Spleen (tissue), 11 donors: ENCODE data around the gene SMAD2. TPM values are rescaled to one million over a fixed set of nuclear protein-coding genes. Genes with fewer than 3 reads are reported as not detected.

Source experiments
- DNase-seq: peaks from one replicate; pipeline ENCODE4 v3.0.0-alpha.2; 2020
- H3K27ac ChIP-seq, 8 donors: fragments of 200-600 bp; sonication (generic) in 7 of 8; 1 replicate in 4 of 8; 2 replicates in 4 of 8; pipeline versions ENCODE4 v1.5.0 to v1.8.0; 2016 to 2021; ENCODE audit warnings: inconsistent platforms in 4 of 8, mild to moderate bottlenecking in 4 of 8, moderate library complexity in 1 of 8
- H3K27me3 ChIP-seq, 7 donors: fragments of 200-600 bp; sonication (generic) in 6 of 7; replicated peaks in 1 of 7; 1 replicate in 4 of 7; 2 replicates in 3 of 7; pipeline versions ENCODE4 v1.5.0 to v1.8.0; 2016 to 2021; ENCODE audit warnings: inconsistent platforms in 3 of 7, mild to moderate bottlenecking in 1 of 7
- H3K36me3 ChIP-seq, 6 donors: fragments of 200-600 bp; sonication (generic) in 5 of 6; 1 replicate in 4 of 6; 2 replicates in 2 of 6; pipeline versions ENCODE4 v1.5.0 to v1.8.0; 2016 to 2021; ENCODE audit warnings: inconsistent platforms in 2 of 6
- H3K4me1 ChIP-seq, 6 donors: fragments of 200-600 bp; sonication (generic) in 5 of 6; 1 replicate in 3 of 6; 2 replicates in 3 of 6; pipeline versions ENCODE4 v1.5.0 to v1.8.0; 2016 to 2021; ENCODE audit warnings: inconsistent platforms in 3 of 6
- H3K4me3 ChIP-seq, 8 donors: fragments of 200-600 bp; sonication (generic) in 7 of 8; 1 replicate in 4 of 8; 2 replicates in 4 of 8; pipeline versions ENCODE4 v1.5.0 to v1.8.0; 2016 to 2021; ENCODE audit warnings: inconsistent platforms in 4 of 8, mild to moderate bottlenecking in 4 of 8, moderate library complexity in 2 of 8
- H3K9me3 ChIP-seq, 8 donors: fragments of 200-600 bp; sonication (generic) in 7 of 8; 1 replicate in 4 of 8; 2 replicates in 4 of 8; pipeline versions ENCODE4 v1.5.0 to v1.8.0; 2016 to 2021; ENCODE audit warnings: inconsistent platforms in 4 of 8
- POLR2A ChIP-seq, 3 donors: fragments of 450-650 bp; IDR thresholded peaks; one replicate each; pipeline ENCODE4 v1.5.1; 2017; ENCODE audit warnings: antibody characterized with exemption in 3 of 3, mild to moderate bottlenecking in 1 of 3
- POLR2AphosphoS5 ChIP-seq, 3 donors: sonication (generic); formaldehyde crosslinking; IDR thresholded peaks; one replicate each; pipeline ENCODE4 v1.5.1; 2017; ENCODE audit warnings: antibody characterized with exemption in 3 of 3
- WGBS, 5 donors: extraction: QIAGEN DNeasy Blood & Tissue Kit in 3 of 5; methylation state at CpG; one replicate each; pipeline versions ENCODE4 v1.1.5 to v1.1.7; 2013 to 2018; 5-methylcytosine and 5-hydroxymethylcytosine counted together
- intact Hi-C: fragments of 100-400 bp; cut with DNase I; formaldehyde crosslinking; loops from one replicate; pipeline ENCODE4 v1.15.0; 2023; ENCODE audit warnings: low total_unique reads
- polyA plus RNA-seq, 3 donors: library from polyadenylated mRNA; stranded (reverse); fragments of 200-250 nt; gene quantifications; one replicate each; pipeline ENCODE4 v1.2.1, GENCODE V29; 2013
- total RNA-seq, 7 donors: library from RNA; depleted of rRNA in 3 of 7; stranded (reverse); fragments of >200 nt in 3 of 7; fragmentation: NEBNext Ultra II Directional in 4 of 7; extraction: Animal tissue kit (Norgen Biotek cat#: 25700) in 4 of 7; gene quantifications; one replicate each; pipeline versions ENCODE4 v1.1.0 to v1.2.1, GENCODE V29; 2016 to 2021
- TF ChIP-seq, protein P1 (sequence below), 11 experiments: fragments of 200-600 bp in 7 of 11; fragments of 450-650 bp in 4 of 11; sonication (generic) in 4 of 11; IDR thresholded peaks in 8 of 11; conservative IDR thresholded peaks in 3 of 11; 1 replicate in 7 of 11; 2 replicates in 4 of 11; pipeline versions ENCODE4 v1.4.0 to v1.8.0; 2016 to 2021; ENCODE audit warnings: antibody characterized with exemption in 11 of 11, inconsistent platforms in 4 of 11, mild to moderate bottlenecking in 1 of 11
- donor health status: healthy with polysubstance abuse.
- donor health status: DM: no; HTN: no; CAD: no; lungs with moderate emphysema.
- donor health status: DM: no; HTN: no; CAD: no.
- donor health status: Bipolar disorder and iron deficiency.
- donor health status: healthy.
- donor health status: DM: no; HTN: no; CAD: no.
- donor health status: DM: yes; HTN: yes; CAD: no.

The SMAD2 gene
- total and polyA plus RNA-seq, 10 donors, result 13.2 to 162 (median 94.0) TPM

DNA sequence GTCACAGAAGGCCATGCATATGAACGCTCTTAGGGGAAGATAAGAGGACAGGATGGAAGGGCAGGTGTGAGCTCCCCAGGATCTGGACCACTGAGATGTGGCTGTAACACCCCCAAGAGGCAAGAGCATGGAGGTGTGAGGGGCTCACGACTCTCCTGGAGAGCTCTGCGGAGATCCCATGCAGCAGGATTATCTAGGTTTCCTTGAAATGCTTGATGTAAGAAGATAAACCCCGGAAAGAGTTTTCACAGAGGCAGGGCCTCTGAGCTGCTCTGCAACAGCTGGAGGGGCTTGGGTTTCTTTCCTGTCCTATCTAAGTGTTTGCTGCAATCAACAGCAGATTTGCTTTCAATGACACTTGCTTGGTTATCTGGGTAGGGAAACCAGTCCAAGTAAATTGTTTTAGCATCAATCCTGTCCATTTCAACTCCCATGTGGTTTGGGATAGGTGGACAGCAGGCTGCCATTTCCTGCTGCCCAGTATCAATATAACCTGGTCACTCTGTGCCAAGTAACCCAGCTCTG lies 138.9 kb downstream of the SMAD2 start:
- intact Hi-C loops, result no loop called here
- DNase-seq, result no peak

DNA sequence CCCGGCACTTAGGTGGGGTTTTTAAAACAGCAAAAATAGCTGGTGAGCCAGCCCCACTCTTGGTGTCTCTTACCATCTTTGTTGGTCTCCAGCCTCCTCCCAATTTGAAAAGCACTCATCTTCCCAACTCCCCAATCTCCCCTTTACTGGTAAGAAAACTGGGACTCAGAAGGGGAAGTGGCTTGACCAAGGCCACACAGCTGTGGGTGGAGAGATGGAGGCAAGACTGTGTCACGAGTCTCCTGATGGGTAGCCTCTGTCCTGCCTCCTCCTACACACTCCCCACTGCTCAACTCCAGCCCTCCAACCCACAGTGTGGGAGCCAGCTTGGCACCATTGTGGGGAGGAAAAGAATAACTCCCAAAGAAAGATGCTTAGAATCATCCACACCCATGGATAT lies 140.4 kb downstream of the SMAD2 start:
- 65 to 79% (median 71%) methylated on average over 2 of the region's 2 CpGs for WGBS, 5 donors
- H3K4me1 ChIP-seq, result peaks cover 0 to 5% (median 0%) of the 10 kb centered on the region in 6 donors
- DNase-seq, result no peak
- intact Hi-C loops, result no loop called here
- no peak for TF ChIP-seq POLR2AphosphoS5 (IDR thresholded peaks at IDR 0.05)
- TF ChIP-seq POLR2A (IDR thresholded peaks at IDR 0.05), result no peak
- TF ChIP-seq, protein P1, sequence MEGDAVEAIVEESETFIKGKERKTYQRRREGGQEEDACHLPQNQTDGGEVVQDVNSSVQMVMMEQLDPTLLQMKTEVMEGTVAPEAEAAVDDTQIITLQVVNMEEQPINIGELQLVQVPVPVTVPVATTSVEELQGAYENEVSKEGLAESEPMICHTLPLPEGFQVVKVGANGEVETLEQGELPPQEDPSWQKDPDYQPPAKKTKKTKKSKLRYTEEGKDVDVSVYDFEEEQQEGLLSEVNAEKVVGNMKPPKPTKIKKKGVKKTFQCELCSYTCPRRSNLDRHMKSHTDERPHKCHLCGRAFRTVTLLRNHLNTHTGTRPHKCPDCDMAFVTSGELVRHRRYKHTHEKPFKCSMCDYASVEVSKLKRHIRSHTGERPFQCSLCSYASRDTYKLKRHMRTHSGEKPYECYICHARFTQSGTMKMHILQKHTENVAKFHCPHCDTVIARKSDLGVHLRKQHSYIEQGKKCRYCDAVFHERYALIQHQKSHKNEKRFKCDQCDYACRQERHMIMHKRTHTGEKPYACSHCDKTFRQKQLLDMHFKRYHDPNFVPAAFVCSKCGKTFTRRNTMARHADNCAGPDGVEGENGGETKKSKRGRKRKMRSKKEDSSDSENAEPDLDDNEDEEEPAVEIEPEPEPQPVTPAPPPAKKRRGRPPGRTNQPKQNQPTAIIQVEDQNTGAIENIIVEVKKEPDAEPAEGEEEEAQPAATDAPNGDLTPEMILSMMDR (IDR thresholded peaks at IDR 0.05 in 8 of 11, conservative IDR thresholded peaks at IDR 0.05 in 3 of 11), result no peak
- H3K9me3 ChIP-seq, result peaks cover 0 to 23% (median 16%) of the 10 kb centered on the region in 8 donors
- H3K27ac ChIP-seq, result no peak overlapping the region
- H3K4me3 ChIP-seq, result no peak overlapping the region
- H3K27me3 ChIP-seq, result no peaks in the 10 kb centered on the region
- H3K36me3 ChIP-seq, result no peaks in the 10 kb centered on the region

More for the DNA sequence above, 138.9 kb downstream of the SMAD2 start:
- Histone ChIP-seq H3K27me3 (no peaks in the 10 kb centered on the region), H3K9me3 (peaks cover 0 to 8% (median 2%) of the 10 kb centered on the region in 8 donors), H3K27ac (no peak overlapping the region), H3K4me1 (peaks cover 0 to 12% (median 0%) of the 10 kb centered on the region in 6 donors), H3K4me3 (no peak overlapping the region), H3K36me3 (no peaks in the 10 kb centered on the region)
- TF ChIP-seq POLR2A (IDR thresholded peaks at IDR 0.05) (no peak), POLR2AphosphoS5 (IDR thresholded peaks at IDR 0.05) (no peak)
- TF ChIP-seq, protein P1 (IDR thresholded peaks at IDR 0.05 in 8 of 11, conservative IDR thresholded peaks at IDR 0.05 in 3 of 11), result no peak
- WGBS, 5 donors, result 69 to 82% (median 79%) methylated on average over 4 of the region's 4 CpGs

DNA sequence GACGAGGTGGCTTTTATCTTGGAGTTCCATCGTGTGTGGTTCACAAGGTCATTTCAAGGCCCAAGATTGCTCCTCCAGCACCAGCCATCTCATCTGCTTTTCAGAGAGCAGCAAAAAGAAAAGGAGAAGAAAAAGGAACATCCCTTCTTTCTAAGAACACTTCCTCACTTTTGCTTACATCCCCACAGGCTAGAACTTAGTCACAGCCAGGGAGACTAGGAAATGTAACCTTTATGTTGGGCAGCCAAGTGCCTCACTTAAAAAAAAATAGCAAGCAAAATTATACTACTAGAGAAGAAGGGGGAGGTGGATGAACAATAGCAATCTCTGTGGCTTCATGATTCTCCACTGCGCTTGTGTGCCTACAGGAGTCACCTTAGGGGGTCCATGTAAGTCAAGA lies 141.8 kb downstream of the SMAD2 start:
- intact Hi-C loops, result no loop called here
- H3K9me3 ChIP-seq, result peaks cover 0 to 37% (median 30%) of the 10 kb centered on the region in 8 donors
- no peak overlapping the region for H3K4me3 ChIP-seq
- no peak overlapping the region for H3K27ac ChIP-seq
- no peaks in the 10 kb centered on the region for H3K4me1 ChIP-seq
- TF ChIP-seq, protein P1 (IDR thresholded peaks at IDR 0.05 in 8 of 11, conservative IDR thresholded peaks at IDR 0.05 in 3 of 11), result no peak
- no peak for TF ChIP-seq POLR2AphosphoS5 (IDR thresholded peaks at IDR 0.05)
- no peak for TF ChIP-seq POLR2A (IDR thresholded peaks at IDR 0.05)
- H3K27me3 ChIP-seq, result no peaks in the 10 kb centered on the region
- DNase-seq, result no peak
- H3K36me3 ChIP-seq, result no peaks in the 10 kb centered on the region
- WGBS, 5 donors, result 69 to 93% (median 79%) methylated on average over 3 of the region's 3 CpGs

DNA sequence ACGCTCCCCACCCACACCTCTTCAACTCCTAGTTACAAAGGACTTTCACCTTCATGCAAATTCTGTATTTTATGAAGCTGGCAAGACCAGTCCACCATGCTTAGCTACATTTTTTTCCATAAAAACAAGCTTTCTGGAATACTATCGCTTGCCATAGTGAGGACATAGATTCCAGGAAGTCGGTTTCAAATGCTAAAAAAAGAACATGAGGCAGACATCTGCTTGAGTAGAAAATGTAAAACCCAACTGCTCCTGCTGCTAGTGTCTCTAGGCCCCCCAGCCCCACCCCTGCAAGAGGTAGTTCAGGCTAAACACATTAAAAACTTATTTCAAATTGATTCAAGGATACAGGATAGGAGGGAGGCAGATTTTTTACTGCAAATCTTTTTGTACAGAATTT lies 148.9 kb downstream of the SMAD2 start:
- Histone ChIP-seq H3K4me1 (no peaks in the 10 kb centered on the region), H3K9me3 (peaks cover 0 to 44% (median 40%) of the 10 kb centered on the region in 8 donors), H3K36me3 (no peaks in the 10 kb centered on the region), H3K4me3 (no peak overlapping the region), H3K27ac (no peak overlapping the region), H3K27me3 (peaks cover 0 to 4% (median 0%) of the 10 kb centered on the region in 7 donors)
- intact Hi-C loops, result no loop called here
- 64 to 76% (median 74%) methylated on average over 3 of the region's 3 CpGs for WGBS, 5 donors
- no peak for DNase-seq
- no peak for TF ChIP-seq POLR2A (IDR thresholded peaks at IDR 0.05)
- TF ChIP-seq POLR2AphosphoS5 (IDR thresholded peaks at IDR 0.05), result no peak
- TF ChIP-seq, protein P1 (IDR thresholded peaks at IDR 0.05 in 8 of 11, conservative IDR thresholded peaks at IDR 0.05 in 3 of 11), result no peak
